HFFc6 (cell line): ENCODE measurements around the gene SLC25A48. TPM values are rescaled to one million over a fixed set of nuclear protein-coding genes. Genes with fewer than 3 reads are reported as not detected.

Source experiments
- DNase-seq: peaks from one replicate; pipeline ENCODE4 v3.0.0-alpha.2; 2018
- H3K27ac Mint-ChIP-seq: 2 replicates; pipeline ENCODE4 v1.8.0; 2020; ENCODE audit warnings: mild to moderate bottlenecking, mixed read lengths
- H3K27me3 Mint-ChIP-seq: 2 replicates; pipeline ENCODE4 v1.8.0; 2021; ENCODE audit warnings: mild to moderate bottlenecking, moderate library complexity, mixed read lengths; ENCODE audit not compliant: insufficient read depth
- H3K36me3 Mint-ChIP-seq: 2 replicates; pipeline ENCODE4 v1.8.0; 2021; ENCODE audit warnings: low read depth, mixed read lengths
- H3K4me1 Mint-ChIP-seq: 2 replicates; pipeline ENCODE4 v1.8.0; 2020; ENCODE audit warnings: low read depth, mixed read lengths
- H3K4me3 Mint-ChIP-seq: 2 replicates; pipeline ENCODE4 v1.8.0; 2020; ENCODE audit warnings: mild to moderate bottlenecking, moderate library complexity, mixed read lengths
- H3K9me3 Mint-ChIP-seq: 2 replicates; pipeline ENCODE4 v1.8.0; 2020; ENCODE audit warnings: mild to moderate bottlenecking, mixed read lengths
- total RNA-seq, 6 experiments: library from RNA; stranded (reverse); fragmentation: NEBNext Ultra II Directional; extraction: Animal tissue kit (Norgen Biotek cat#: 25700); gene quantifications; 2 replicates in 1 of 6; 3 replicates in 5 of 6; pipeline ENCODE4 v1.2.3, GENCODE V29; 2021
- TF ChIP-seq, protein P1 (sequence below): fragments of 200-600 bp; sonication (generic); IDR thresholded peaks from 2 replicates; pipeline ENCODE4 v1.5.0; 2021; ENCODE audit warnings: antibody characterized with exemption, mild to moderate bottlenecking

Gene SLC25A48
- total RNA-seq, 6 experiments from 2014 or later: not detected

DNA sequence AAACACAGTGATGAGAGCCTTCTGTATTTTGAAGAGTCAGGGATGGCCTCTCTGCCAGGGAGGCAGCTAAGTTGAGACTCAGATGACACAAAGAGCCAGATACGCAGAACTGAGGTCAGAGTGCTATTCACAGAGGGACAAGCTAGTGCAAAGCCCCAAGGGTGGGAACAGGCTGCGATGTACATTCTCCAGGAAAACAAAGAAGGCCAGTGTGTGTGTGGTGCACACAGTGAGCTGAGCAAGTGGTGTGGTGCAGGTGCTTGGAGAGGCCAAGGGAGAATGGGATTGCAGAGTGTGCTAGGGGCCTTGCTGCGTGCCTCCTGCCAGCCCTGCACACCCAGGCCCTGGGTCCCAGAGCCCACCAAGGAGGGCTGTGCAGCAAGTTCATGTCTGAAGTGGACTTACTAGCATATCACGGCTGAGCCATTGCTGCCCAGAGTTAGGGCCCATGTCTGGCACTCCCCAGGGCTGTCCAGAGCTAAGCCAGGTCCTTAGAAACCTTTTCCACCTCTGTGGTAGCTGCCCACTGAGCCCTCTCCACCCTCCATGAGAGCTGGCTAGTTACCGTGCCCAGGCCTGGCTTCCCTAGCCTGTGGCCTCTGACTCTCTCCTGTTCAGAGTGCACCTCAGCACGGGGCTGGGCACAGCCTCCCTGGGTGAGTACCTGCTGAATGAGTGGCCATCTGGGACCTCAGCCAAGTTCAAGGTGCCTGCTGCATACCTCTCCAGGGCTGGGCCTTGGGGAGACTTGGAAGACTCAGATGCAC is 9.3 kb downstream of the SLC25A48 start:
- DNase-seq: no peak
- H3K27ac Mint-ChIP-seq: no peak overlapping the region
- no peaks in the 10 kb centered on the region for H3K9me3 Mint-ChIP-seq
- no peaks in the 10 kb centered on the region for H3K4me1 Mint-ChIP-seq
- H3K27me3 Mint-ChIP-seq: peaks cover 13% of the 10 kb centered on the region
- TF ChIP-seq, protein P1, sequence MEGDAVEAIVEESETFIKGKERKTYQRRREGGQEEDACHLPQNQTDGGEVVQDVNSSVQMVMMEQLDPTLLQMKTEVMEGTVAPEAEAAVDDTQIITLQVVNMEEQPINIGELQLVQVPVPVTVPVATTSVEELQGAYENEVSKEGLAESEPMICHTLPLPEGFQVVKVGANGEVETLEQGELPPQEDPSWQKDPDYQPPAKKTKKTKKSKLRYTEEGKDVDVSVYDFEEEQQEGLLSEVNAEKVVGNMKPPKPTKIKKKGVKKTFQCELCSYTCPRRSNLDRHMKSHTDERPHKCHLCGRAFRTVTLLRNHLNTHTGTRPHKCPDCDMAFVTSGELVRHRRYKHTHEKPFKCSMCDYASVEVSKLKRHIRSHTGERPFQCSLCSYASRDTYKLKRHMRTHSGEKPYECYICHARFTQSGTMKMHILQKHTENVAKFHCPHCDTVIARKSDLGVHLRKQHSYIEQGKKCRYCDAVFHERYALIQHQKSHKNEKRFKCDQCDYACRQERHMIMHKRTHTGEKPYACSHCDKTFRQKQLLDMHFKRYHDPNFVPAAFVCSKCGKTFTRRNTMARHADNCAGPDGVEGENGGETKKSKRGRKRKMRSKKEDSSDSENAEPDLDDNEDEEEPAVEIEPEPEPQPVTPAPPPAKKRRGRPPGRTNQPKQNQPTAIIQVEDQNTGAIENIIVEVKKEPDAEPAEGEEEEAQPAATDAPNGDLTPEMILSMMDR: no peak
- no peaks in the 10 kb centered on the region for H3K36me3 Mint-ChIP-seq
- no peak overlapping the region for H3K4me3 Mint-ChIP-seq

DNA sequence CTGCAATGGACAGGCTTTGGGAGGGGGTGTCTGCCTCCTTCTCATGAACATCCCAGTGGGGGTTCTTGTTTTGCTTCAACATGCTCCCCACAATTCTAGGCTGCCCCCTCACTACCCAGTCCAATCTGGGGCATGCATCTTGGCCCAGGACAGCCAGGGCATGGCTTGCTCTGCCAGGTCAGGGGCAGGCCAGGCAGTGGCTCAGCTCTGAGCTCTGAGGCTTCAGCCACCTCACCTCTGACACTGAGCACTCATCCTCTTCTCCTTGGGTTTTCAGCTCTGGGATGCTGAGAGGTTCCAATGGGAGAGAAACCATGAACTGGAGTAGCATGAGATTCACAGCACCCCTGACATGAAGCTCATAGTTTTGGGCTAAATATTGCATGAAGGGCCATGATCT is 11.8 kb downstream of the SLC25A48 start:
- no peak for DNase-seq
- Mint-ChIP-seq H3K4me1 (no peaks in the 10 kb centered on the region), H3K27ac (no peak overlapping the region), H3K9me3 (no peaks in the 10 kb centered on the region), H3K36me3 (no peaks in the 10 kb centered on the region), H3K27me3 (peaks cover 24% of the 10 kb centered on the region), H3K4me3 (no peak overlapping the region)
- TF ChIP-seq, protein P1: no peak

DNA sequence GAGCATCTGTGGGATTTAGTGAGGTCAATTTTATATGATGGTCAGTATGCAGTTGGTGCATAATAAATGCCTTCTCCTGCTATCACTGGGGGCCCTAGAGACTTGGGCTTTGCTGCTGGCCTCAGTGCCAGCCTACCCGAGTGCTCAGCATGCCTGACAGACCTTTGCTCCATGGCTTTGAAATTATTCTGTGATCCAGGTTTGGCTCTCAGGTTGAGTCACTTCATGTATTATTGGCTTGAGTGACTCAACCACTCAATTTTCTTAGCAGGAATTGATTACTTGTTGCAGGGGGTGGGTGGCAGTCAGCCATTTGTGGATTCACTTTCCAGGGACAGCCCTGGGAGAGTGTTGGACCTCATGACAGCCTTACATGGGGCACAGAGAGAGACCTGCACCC is 13.5 kb downstream of the SLC25A48 start:
- Mint-ChIP-seq H3K27ac (no peak overlapping the region), H3K4me3 (no peak overlapping the region), H3K9me3 (no peaks in the 10 kb centered on the region), H3K36me3 (no peaks in the 10 kb centered on the region), H3K4me1 (no peaks in the 10 kb centered on the region), H3K27me3 (peaks cover 22% of the 10 kb centered on the region)
- TF ChIP-seq, protein P1: no peak
- DNase-seq: no peak

DNA sequence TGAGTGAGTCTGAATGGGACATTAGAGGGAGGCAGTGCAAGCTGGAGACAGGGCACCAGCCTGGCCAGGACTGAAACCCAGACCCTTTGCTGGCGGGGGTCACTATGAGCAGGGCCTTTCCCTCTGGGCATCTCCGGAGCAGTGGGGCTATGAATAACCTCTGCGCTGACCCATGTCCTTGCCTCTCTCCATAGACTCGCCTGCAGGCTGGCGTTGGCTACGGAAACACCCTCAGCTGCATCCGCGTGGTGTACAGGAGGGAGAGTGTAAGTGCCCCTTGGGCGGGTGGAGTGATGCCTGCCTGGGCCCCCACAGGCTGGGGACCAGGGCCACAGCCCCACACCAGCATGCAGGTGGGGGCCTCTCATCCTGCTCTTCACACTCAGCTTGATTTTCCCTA is 15.8 kb downstream of the SLC25A48 start:
- DNase-seq: no peak
- no peaks in the 10 kb centered on the region for H3K4me1 Mint-ChIP-seq
- peaks cover 23% of the 10 kb centered on the region for H3K27me3 Mint-ChIP-seq
- H3K9me3 Mint-ChIP-seq: no peaks in the 10 kb centered on the region; the same call in 1 of the 2 replicates
- H3K4me3 Mint-ChIP-seq: no peak overlapping the region
- TF ChIP-seq, protein P1: no peak
- no peak overlapping the region for H3K27ac Mint-ChIP-seq
- no peaks in the 10 kb centered on the region for H3K36me3 Mint-ChIP-seq

DNA sequence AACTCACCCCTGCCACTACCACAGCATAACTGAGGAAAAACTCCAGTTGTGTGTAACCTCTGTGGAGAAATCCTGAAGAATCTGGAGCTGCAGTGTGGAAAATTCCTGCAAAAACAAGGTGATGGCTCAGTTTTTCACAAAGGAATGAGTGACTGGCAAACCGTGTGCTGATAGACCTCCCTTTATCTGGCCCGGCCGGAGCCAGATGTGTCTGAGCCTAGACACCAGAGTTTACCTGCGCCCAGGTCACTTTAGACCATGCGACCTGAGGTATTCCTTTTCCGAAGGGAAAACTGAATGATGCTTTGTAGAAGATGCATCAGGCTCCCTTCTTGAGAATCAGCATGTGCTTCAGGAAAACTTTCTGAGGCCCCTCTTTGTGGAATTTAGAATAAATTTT is 16.2 kb downstream of the SLC25A48 start:
- TF ChIP-seq, protein P1: no peak
- H3K27me3 Mint-ChIP-seq: peaks cover 23% of the 10 kb centered on the region
- H3K4me1 Mint-ChIP-seq: no peaks in the 10 kb centered on the region
- H3K9me3 Mint-ChIP-seq: no peaks in the 10 kb centered on the region; the same call in 1 of the 2 replicates
- H3K27ac Mint-ChIP-seq: no peak overlapping the region
- no peaks in the 10 kb centered on the region for H3K36me3 Mint-ChIP-seq
- no peak for DNase-seq
- H3K4me3 Mint-ChIP-seq: no peak overlapping the region
